Right lobe of liver (tissue), 4 donors: Measurements from ENCODE around the gene USP22.

ENCODE experiments used
- POLR2A ChIP-seq: fragments of 450-650 bp; IDR thresholded peaks from one replicate; pipeline ENCODE4 v1.6.1; 2017; ENCODE audit warnings: antibody characterized with exemption, mild to moderate bottlenecking
- TF ChIP-seq, protein P1 (sequence below), 4 donors: fragments of 200-600 bp in 3 of 4; fragments of 450-650 bp in 1 of 4; IDR thresholded peaks; one replicate each; pipeline versions ENCODE4 v1.5.1 to v1.8.0; 2016 to 2022; ENCODE audit warnings: antibody characterized with exemption in 4 of 4, mild to moderate bottlenecking in 2 of 4
- donor health status: DM: no; HTN: no; CAD: no.
- donor health status: DM: no; HTN: no; CAD: no.
- donor health status: DM: no; HTN: yes; CAD: no.

DNA sequence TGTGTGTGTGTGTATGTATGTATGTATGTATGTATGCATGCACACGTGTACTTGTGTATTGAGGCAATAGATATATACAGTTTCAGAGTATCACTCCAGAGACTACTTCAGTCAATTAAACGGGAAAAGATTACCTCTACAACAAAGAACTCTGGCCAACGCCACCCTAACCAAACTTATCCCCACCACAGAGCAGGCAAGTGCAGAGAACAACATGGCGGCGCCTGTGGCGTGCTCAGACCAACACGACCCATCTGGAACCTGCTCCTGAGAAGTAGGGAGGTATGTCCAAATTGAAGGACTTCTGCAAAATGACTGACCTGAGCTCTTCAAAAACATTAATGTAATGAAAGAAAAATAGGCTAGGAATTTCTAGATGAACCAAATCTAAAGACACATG lies 12.4 kb downstream of the USP22 start:
- TF ChIP-seq, protein P1, sequence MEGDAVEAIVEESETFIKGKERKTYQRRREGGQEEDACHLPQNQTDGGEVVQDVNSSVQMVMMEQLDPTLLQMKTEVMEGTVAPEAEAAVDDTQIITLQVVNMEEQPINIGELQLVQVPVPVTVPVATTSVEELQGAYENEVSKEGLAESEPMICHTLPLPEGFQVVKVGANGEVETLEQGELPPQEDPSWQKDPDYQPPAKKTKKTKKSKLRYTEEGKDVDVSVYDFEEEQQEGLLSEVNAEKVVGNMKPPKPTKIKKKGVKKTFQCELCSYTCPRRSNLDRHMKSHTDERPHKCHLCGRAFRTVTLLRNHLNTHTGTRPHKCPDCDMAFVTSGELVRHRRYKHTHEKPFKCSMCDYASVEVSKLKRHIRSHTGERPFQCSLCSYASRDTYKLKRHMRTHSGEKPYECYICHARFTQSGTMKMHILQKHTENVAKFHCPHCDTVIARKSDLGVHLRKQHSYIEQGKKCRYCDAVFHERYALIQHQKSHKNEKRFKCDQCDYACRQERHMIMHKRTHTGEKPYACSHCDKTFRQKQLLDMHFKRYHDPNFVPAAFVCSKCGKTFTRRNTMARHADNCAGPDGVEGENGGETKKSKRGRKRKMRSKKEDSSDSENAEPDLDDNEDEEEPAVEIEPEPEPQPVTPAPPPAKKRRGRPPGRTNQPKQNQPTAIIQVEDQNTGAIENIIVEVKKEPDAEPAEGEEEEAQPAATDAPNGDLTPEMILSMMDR (IDR thresholded peaks at IDR 0.05) = no peak
- no peak for TF ChIP-seq POLR2A
